GM21423 (cell line): ENCODE results near the gene MAP3K12.
"Not testable (repeated sequence)": the region's sequence is repeated elsewhere in the genome, so short reads cannot be mapped to it uniquely, and the experiment has no call there.

Source experiments
- ATAC-seq: cut with Tn5 transposase; IDR thresholded peaks from one replicate; pipeline ENCODE4 v1.9.1; 2021; ENCODE audit warnings: mild to moderate bottlenecking, moderate library complexity; ENCODE audit not compliant: unreplicated experiment

The MAP3K12 gene, protein sequence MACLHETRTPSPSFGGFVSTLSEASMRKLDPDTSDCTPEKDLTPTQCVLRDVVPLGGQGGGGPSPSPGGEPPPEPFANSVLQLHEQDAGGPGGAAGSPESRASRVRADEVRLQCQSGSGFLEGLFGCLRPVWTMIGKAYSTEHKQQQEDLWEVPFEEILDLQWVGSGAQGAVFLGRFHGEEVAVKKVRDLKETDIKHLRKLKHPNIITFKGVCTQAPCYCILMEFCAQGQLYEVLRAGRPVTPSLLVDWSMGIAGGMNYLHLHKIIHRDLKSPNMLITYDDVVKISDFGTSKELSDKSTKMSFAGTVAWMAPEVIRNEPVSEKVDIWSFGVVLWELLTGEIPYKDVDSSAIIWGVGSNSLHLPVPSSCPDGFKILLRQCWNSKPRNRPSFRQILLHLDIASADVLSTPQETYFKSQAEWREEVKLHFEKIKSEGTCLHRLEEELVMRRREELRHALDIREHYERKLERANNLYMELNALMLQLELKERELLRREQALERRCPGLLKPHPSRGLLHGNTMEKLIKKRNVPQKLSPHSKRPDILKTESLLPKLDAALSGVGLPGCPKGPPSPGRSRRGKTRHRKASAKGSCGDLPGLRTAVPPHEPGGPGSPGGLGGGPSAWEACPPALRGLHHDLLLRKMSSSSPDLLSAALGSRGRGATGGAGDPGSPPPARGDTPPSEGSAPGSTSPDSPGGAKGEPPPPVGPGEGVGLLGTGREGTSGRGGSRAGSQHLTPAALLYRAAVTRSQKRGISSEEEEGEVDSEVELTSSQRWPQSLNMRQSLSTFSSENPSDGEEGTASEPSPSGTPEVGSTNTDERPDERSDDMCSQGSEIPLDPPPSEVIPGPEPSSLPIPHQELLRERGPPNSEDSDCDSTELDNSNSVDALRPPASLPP

DNA sequence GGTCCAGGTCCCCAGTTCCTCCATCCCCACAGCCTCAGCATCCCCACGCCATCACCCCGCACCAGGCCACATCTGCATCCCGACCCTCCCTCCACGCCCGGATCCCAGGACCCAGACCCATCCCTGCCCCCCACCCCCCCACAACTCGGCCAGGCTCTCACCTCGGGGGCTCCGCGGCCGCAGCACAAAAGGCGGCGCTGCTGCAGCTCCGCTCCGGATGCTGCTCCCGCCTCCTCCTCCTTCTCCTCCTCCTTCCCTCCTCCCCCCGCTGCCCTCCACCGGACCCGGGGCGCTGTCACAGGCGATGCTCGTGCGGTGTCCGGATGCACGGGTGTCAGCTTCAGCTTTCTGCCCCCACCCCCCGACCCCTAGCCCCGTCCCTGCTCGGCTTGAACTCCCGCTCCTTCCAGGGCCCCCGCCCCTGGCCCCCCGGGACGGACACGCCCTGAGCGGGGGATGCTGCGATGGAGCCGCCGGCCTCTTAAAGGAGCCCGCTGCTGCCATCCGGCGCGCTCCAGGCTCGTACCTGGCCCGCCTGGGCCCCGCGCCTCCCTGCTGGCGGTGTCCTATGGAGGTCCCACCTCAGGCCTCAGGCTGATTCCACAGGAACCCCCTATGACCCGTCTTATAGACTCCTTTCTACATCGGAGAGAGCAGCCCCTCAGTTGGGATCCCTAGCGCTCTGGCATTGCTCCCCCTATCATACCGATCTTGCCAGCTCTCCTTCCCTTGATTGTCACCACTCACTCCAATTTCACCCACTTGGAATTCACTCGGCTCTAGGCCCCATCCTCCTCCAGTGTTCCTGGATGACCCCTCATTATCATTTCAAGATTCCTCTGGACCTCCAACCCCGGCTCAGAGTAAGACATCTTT is at the start of gene MAP3K12:
Gene MAP3K12, minus strand, starts transcription at position 193 of the 876 bp plus-strand sequence. CDS start 12,067 bp downstream, outside the sequence.
- ATAC-seq: no peak

DNA sequence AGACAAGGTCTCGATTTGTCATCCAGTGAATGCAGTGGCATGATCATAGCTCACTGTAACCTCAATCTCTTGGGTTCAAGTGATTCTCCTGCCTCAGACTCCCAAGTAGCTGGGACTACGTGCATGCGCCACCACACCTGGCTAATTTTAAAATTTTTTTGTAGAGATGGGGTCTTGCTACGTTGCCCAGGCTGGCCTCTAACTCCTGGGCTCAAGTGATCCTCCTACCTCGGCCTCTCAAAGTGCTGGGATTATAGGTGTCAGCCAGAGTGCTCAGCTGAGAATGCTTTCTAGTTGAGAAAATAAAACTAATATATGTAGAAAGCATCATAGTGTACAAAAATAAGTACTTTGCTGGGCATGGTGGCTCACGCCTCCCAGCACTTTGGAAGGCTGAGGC is 49.1 kb upstream of the MAP3K12 start:
- ATAC-seq: not testable (repeated sequence)

DNA sequence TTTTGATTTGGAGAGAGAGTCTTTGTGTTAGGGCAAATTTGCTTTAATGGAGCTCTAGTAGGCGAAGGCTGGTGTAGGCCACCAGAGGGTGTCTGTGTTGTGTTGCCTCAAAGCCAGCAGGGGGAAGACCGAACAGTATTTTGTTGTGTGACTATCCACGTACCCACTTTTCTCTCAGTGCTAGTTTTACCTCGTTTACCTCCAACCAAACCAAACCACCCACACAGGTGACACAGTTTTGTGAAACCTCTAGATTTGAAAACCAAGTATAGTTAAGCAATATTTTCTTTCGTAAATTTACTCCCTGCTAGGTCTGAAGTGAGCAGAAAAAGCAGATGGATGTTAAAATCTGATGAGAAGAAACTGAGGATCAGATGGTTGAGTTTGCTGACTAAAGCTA is 44.3 kb upstream of the MAP3K12 start:
- ATAC-seq: no peak

DNA sequence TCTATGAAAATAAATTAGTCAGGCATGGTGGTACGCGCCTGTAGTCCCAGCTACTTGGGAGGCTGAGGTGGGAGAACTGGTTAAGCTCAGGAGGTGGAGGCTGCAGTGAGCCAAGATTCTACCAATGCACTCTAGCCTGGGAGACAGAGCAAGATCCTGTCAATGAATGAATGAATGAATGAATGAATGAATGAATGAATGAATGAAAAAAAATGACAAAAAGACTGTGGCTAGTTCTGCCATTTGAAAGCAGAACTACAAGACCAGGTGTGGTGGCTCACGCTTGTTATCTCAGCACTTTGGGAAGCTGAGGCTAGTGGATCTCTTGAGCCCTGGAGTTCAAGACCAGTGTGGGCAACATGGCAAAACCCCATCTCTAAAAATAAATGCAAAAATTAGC is 40.3 kb upstream of the MAP3K12 start:
- no peak for ATAC-seq

DNA sequence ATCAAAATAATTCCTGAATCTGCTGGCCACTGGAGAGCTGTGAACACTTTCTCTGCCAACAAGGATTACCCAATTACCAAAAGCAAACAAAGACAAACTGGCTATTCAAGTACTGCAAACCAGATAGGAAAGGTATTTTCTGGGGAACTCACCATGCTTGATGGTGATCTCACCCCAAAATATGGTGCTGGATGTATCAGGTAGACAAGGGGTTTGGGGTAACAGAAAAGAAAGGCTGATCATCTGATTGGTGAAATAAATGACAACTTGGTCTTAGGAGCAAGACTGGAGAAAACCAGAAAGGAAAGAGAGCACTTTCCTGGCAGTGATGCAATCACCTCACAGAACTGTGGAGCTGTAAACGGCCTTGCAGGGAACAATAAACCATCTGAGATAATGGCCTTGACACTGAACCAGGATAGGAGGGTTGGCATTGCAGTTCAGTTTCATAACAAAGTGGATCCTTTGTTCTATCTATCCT is 39.0 kb upstream of the MAP3K12 start:
- ATAC-seq: no peak

DNA sequence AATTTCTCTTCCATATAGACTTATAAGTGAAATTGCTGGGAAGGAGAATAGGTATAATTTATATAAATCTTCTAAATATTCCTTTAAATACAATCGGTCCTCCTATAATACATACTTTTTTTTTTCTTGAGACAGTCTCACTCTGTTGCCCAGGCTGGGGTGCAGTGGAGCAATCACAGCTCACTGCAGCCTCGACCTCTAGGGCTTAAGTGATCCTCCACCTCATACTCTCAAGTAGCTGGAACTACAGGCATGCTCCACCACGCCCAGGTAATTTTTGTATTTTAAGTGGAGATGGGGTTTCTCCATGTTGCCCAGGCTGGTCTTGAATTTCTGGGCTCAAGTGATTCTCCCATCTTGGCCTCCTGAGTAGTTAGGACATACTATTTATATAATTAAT is 37.7 kb upstream of the MAP3K12 start:
- ATAC-seq: no peak

DNA sequence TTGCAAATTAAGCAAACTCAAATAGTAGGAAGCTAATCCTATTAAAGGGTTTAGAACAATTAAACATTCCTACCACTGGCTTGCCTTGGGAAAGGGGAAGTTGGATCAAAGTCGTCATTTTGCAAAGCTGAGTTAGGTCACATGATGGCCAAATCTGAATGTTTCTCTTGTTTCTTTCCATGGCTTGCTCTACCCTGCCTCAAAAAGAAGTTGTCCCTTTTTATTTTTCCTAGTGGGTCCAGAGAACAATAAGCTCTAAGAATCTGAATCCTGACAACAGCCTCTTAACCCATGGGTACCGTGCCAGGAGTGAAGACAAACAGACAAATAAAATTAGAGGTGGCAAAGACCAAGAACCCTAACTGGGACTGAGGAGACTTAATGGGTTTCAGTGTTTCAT is 34.2 kb upstream of the MAP3K12 start:
- no peak for ATAC-seq

DNA sequence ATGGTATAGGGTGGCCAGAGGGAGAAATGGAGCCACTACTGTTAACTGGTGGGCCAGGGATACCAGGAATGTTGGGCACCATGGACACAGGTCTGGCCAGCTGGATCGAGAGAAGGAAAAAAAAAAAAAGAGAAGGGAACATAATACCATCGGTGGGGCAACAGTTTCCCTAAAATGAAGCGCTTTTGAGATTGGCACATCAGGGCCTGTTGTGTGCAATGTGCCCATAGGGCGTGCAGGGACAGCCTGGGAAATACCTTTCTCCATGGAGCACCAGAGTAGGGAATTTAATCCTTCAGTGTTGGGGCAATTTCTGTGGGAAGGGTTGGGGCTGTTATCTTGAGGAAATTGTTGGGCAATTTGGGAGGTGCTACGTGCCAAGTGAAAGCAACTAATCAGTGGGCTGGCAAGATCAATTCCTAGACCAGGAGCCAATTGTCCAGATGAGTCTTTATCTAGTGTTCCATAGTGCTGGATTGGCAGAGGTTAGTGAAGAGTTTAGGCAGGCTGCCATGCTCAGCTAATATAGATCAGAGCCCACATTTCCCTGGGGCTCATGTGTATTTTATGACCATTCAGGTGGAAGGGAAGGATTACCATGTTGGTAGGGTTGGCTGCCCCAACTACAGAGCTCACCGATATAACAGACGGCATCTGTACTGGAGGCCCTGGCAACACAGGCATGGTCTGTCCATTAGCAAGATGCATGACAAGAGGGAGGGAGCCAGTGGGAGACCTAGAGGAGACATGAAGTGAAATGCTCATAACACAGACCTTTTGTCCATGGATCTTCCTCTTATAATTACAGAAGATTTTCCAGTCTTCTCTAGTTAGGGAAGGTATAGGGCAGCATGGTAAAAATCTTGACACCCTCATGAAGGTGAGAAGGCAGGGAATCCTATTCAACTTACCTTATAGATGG is 33.5 kb upstream of the MAP3K12 start:
- ATAC-seq: no peak

DNA sequence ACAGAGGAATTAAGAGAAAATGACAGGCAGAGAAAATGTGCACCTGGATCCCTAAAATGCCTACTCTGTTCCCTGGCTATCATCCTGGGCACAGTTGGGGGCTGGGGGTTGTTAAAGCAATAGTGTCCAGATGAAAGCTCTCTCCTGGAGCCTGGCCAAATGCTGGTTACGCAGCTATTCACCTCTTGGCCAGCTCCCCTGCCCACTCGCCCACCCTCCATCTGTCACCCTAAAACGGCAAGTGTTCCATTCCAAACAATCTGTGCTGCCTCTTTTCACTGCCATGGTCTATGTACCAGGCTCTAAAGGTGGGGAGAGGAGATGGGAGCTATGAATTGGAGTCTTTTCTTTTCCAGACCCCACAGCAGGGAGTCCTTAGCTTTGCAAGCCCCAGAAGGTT is 32.8 kb upstream of the MAP3K12 start:
- ATAC-seq: no peak

DNA sequence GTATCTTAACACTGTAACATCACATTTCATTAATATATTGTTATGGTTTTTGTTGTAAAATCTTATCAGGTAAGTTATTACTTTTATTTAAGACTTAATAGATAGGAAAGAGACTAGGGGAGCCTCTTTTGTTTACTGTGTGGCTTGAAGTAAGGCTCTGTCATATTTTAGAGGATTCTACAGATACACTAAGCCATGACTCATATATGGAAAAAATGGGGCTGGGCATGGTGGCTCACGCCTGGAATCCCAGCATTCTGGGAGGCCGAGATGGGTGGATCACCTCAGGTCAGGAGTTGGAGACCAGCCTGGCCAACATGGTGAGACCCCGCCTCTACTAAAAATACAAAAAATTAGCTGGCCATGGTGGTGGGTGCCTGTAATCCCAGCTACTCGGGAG is 31.7 kb upstream of the MAP3K12 start:
- ATAC-seq: no peak

DNA sequence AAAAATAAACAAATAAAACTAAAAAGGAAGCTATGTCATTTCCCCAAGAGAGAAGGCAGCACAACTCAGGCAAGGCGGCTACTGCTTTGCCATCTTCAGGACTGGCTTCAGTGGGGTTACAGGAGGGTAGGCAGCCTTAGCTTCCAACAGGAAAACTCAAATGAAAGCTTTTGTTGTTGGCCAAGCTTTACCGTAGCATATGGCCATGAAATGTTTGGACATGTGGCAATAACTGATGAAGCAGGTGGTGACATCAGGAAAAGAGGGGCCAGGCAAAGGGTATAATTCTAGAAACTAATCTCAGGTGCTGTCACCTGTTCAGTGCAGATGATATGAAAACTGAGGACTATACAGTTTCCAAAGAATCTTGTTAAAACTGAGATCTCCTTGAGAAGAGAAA is 30.8 kb upstream of the MAP3K12 start:
- ATAC-seq: no peak

DNA sequence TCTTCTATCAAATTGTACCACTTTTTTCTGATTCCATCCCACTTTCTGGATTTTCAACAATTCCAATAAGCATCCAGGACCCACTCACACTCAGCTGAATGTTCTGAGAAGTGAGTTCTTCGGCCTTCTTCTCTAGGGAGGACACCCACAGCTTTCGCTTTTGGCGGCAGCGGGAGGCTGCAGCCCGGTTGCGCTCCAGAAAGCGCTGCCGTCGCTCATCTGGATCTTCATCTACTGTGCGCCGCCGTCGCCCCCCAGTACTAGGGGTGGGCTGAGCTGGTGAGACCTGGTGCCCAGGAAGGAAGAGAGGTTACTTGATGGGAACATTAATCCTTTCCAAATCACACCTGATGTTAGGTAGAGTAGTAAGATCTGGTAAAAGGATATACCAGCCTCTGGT is 25.2 kb upstream of the MAP3K12 start:
- no peak for ATAC-seq

DNA sequence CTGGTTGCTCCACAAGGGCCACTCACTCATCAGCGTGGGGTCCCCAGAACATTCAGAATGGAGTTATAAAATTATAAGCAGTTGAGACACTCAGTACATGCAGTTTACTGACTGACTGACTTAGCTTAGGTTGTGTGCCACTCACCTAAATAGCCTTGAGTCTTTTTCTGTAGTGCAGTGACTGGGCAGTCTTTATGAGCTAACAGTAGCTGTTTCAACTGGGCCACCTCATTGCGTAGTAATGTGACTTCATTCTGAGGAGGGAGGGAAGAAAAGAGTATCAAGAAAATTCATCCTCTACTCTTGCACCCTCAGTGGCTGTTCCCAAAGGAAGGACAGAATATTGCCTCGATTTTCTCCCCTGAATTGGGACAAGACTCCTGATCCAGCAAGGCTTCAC is 23.9 kb upstream of the MAP3K12 start:
- no peak for ATAC-seq

DNA sequence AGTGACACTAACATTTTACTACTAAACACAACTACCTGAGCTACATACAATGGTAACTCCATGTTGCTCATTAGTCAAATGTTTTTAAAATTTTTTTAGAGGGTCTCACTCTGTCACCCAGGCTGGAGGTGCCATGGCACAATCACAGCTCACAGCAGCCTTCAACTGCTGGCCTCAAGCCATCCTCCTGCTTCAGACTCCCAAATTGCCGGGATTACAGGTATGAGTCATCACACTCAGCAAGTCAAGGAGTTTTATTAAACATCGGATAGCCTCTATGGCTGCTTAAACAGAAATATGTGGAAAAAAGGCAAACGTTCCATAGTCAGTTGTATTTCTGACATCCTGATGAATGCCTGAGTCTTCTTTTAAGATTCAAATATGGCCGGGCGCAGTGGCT is 19.1 kb upstream of the MAP3K12 start:
- no peak for ATAC-seq

DNA sequence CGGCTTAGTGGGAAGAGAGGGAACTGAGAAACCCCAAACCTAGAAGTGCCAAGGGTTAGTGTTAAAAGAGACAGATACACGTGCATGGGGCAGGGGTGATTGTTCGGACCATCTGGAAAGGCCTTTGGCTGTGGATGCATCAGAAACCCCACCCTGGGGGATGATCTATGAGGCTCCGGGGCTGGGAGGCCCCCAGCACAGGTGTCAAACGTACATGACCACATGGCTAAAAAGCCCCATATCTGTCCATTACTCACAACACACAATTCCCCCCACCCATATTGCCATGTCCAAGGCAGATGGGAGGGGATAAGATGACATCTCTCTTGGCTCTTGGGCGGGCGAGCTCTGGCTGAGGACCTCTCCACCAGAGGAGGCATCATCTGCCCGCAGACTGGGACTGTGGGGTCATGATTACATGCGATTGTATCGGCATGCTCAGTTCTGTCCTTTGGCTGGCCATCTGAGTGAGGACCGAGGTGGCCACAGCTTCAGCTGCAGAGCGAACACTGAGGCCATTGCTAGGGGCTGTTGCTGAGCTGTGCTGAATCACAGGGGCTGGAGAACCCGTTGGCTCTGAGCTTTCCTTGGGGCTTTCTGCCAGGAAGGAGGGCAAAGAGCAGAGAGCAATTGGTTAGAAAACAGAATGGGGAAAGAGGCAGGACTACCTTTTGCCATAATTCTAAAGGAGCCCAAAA is 17.6 kb upstream of the MAP3K12 start:
- ATAC-seq: no peak

DNA sequence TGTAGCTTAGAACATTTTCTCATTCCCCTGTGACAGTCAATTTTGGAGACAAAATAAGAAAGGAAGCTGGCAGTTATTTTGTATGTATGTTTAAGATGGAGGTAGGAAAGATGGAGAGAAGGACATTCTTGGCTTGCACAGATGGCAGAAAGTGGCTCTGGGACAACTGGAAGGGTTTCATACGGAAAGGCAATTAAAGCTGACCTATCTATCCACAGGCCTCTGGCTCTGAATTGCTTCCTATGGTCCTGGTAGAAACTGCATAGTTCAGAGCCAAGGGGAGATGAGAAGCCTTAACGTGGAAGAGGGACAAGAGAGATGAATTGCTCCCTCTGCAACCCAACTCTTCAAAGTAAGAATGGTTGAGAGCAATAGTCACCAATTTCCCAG is 16.0 kb upstream of the MAP3K12 start:
- ATAC-seq: no peak

DNA sequence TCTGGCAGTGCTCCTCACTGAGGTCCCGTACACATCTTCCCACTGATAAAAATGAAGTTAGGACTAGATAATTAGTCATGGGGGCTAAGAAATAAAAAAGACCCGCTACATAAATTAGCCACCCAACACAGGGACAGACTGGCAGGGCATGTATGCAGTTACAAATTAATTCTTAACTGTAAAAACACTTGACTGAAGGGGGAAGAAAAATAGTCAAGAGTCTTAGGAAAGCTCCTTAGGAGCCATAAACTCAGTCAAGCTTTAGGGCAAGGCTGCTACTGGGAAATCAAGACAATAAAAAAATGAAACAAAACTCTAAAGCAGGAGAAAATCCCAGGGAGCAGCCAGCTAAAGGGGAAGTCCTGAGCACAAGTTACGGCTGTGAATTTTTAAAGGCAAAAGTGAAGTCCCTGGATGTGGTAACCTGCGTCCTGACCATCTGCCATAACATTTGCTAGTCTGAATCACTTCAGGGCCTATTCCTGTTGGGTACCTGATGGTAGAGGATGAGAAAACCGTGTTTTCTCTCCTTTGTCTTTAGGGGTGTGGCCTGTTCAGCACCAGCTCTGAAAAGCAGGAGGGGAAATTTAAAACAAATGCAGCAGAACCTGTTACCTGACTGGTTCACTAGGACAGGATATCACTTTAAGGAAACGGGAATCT is 15.5 kb upstream of the MAP3K12 start:
- ATAC-seq: no peak

DNA sequence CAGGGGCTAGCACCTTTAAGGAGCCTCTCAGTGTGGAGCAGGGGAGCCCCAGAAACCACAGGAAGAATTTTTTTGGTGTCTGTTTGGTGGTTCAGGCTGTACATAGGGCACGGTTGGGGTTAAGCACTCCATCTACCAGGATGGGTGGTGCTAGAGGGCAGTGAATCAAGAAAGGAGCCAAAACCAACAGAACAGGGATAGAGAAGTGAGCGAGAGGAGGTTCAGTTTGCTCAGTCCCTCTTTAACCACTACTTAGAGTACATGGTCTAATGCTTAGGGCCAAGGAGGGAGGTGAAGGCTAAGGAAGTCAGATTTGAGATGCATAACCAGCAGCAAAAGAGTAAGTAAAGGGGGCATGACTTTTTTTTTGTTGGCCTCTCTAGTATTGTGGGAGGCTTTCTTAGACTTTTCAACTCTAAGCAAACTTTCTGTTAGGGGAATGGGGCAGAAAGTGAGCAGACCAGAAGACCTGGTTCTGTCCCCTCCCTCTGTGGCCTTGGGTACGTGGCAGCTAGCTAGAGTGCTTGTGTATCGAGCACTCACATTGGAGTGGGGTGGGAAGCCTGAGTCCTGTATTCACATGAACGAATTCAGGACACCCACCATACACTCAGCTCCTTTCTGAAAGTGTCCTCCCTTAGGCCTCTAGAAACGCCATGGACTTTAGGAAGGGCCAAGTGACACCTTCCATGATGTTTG is 14.6 kb upstream of the MAP3K12 start:
- no peak for ATAC-seq
